Neutrophil (primary cell): ENCODE data around the gene TWF2.

Experiments
- H3K27ac ChIP-seq: fragments of 200-600 bp; sonication (generic); 2 replicates; pipeline ENCODE4 v1.5.1; 2016; ENCODE audit warnings: mild to moderate bottlenecking, moderate library complexity
- H3K27me3 ChIP-seq: fragments of 200-600 bp; sonication (generic); 2 replicates; pipeline ENCODE4 v1.6.0; 2016; ENCODE audit warnings: mild to moderate bottlenecking
- H3K36me3 ChIP-seq: fragments of 200-600 bp; sonication (generic); 2 replicates; pipeline ENCODE4 v1.5.1; 2017
- H3K4me1 ChIP-seq, 2 experiments: fragments of 200-600 bp in 1 of 2; sonication (generic) in 1 of 2; 1 replicate in 1 of 2; 2 replicates in 1 of 2; pipeline versions ENCODE4 v1.5.1 to v1.6.1; 2013 to 2016; ENCODE audit warnings: low read depth in 1 of 2, low read length in 1 of 2, mild to moderate bottlenecking in 1 of 2, moderate library complexity in 1 of 2; ENCODE audit not compliant: control insufficient read depth in 1 of 2, insufficient read depth in 1 of 2
- H3K4me3 ChIP-seq, 2 experiments: fragments of 200-600 bp in 1 of 2; sonication (generic) in 1 of 2; 1 replicate in 1 of 2; 2 replicates in 1 of 2; pipeline ENCODE4 v1.5.1; 2013 to 2016; ENCODE audit warnings: low read depth in 1 of 2, low read length in 1 of 2, mild to moderate bottlenecking in 1 of 2, moderate library complexity in 1 of 2
- H3K9me3 ChIP-seq: fragments of 200-600 bp; sonication (generic); 2 replicates; pipeline ENCODE4 v1.5.1; 2016
- TF ChIP-seq, protein P1 (sequence below): fragments of 200-600 bp; sonication (generic); IDR thresholded peaks from 2 replicates; pipeline ENCODE4 v1.5.1; 2016; ENCODE audit warnings: antibody characterized with exemption

TWF2 gene

DNA sequence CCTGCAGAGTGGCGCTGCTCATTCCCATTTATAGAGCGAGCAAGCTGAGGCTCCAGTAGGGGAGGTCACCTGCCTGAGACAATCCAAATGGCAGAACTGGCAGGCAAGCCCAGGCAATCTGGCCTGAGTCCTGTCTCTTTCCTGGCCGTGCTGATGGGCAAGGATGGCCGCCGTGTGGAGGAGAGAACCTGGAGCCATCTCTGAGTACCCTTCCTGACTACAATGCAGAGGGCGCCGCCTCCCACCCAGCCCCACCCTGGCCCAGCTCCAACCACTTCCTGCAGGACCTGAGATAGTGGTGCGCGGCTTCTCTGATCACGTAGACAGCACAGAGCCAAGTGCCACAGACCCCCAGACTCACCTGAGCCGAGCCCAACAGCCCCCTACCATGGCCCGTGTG, 20.5 kb downstream of the TWF2 start:
- peaks cover 63% of the 10 kb centered on the region for H3K36me3 ChIP-seq
- peaks cover 30 to 54% of the 10 kb centered on the region in 2 experiments for H3K4me1 ChIP-seq
- TF ChIP-seq, protein P1, sequence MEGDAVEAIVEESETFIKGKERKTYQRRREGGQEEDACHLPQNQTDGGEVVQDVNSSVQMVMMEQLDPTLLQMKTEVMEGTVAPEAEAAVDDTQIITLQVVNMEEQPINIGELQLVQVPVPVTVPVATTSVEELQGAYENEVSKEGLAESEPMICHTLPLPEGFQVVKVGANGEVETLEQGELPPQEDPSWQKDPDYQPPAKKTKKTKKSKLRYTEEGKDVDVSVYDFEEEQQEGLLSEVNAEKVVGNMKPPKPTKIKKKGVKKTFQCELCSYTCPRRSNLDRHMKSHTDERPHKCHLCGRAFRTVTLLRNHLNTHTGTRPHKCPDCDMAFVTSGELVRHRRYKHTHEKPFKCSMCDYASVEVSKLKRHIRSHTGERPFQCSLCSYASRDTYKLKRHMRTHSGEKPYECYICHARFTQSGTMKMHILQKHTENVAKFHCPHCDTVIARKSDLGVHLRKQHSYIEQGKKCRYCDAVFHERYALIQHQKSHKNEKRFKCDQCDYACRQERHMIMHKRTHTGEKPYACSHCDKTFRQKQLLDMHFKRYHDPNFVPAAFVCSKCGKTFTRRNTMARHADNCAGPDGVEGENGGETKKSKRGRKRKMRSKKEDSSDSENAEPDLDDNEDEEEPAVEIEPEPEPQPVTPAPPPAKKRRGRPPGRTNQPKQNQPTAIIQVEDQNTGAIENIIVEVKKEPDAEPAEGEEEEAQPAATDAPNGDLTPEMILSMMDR = no peak
- H3K27ac ChIP-seq = peak overlapping the region; percentile 34
- H3K27me3 ChIP-seq = no peaks in the 10 kb centered on the region
- no peak overlapping the region for H3K4me3 ChIP-seq
- H3K9me3 ChIP-seq = no peaks in the 10 kb centered on the region

DNA sequence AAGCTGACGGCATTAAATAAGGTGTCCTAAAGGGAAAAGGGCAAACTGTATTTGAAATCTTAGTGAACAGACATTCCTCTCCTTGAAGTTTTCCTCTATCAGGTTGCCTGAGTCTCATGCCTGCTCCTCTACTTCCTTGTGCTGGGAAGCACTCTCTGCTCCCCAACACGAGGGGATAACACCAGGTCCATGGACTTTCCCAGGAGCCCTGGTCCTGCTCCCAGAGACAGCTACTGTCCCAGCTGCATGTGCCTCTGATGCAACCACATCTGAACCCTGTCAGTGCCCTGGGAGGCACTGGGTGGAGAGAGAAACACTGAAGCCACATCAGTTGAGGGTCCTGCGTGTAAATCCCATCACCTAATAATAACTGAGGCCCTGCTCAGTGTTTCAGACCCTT, 20.9 kb downstream of the TWF2 start:
- no peaks in the 10 kb centered on the region for H3K27me3 ChIP-seq
- peak overlapping the region; percentile 34 for H3K27ac ChIP-seq
- TF ChIP-seq, protein P1 = no peak
- peaks cover 63% of the 10 kb centered on the region for H3K36me3 ChIP-seq
- peaks cover 30 to 55% of the 10 kb centered on the region in 2 experiments for H3K4me1 ChIP-seq
- H3K9me3 ChIP-seq = no peaks in the 10 kb centered on the region
- no peak overlapping the region for H3K4me3 ChIP-seq

DNA sequence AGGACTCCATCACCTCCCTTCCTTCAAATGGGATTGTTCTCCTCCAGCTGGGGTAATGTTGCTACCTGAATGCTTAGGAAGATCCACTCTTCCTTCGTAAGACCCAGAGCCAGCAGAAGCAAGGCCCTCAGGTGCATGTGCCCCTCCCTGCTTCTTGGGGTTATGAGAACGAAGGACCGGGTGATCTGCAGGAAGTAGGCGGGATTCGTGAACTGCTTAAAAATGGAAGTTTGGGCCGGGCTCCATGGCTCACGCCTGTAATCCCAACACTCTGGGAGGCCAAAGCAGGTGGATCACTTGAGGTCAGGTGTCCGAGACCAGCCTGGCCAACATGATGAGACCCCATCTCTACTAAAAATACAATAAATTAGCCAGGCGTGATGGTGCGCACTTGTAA, 21.6 kb downstream of the TWF2 start:
- H3K36me3 ChIP-seq = peaks cover 63% of the 10 kb centered on the region
- H3K9me3 ChIP-seq = no peaks in the 10 kb centered on the region
- H3K4me3 ChIP-seq = no peak overlapping the region
- H3K4me1 ChIP-seq = peaks cover 35 to 61% of the 10 kb centered on the region in 2 experiments
- peak overlapping the region; percentile 88 for H3K27ac ChIP-seq
- TF ChIP-seq, protein P1 = no peak
- H3K27me3 ChIP-seq = no peaks in the 10 kb centered on the region

DNA sequence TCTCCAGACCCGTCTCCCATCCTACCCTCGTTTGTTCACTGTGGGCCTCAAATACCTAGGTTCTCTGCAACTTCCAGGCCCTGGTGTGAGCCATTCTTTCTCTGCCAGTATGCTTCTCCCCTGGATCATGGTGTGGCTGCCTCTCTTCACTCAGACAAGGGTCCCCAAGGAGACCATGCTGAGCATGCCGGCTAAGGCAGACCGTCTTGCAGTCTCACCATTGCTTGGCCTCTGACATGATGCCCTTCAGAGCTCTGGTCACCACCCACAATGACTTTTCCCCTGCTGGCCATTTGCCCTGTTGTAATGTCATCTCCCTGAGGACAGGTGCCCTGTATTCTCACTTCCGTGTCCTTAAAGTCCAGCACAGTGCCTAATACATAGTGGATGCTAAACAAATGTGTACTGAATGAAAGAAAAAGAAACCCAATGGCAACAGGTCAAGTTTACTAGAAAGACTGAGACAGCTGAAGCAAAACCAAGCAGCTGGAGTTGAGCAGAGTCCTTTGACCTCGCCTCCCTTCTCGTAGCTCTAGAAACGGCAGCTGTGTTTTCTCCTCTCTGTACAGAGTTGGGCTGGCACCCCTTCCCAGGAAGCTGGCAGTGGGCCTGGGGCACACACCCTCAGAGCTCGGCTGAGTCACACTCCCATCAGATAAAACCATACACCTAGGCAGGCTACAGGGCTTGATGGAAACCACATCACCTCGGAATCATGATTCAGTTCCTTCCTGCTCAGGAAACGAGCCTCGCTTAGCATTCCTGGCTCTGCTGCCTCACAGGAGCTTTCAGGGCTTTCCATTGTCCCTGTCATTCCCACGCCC, 22.2 kb downstream of the TWF2 start:
- no peak overlapping the region for H3K4me3 ChIP-seq
- TF ChIP-seq, protein P1 = no peak
- H3K27me3 ChIP-seq = no peaks in the 10 kb centered on the region
- peak overlapping the region; percentile 88 for H3K27ac ChIP-seq
- H3K4me1 ChIP-seq = peaks cover 40 to 62% of the 10 kb centered on the region in 2 experiments
- no peaks in the 10 kb centered on the region for H3K9me3 ChIP-seq
- H3K36me3 ChIP-seq = peaks cover 63% of the 10 kb centered on the region

DNA sequence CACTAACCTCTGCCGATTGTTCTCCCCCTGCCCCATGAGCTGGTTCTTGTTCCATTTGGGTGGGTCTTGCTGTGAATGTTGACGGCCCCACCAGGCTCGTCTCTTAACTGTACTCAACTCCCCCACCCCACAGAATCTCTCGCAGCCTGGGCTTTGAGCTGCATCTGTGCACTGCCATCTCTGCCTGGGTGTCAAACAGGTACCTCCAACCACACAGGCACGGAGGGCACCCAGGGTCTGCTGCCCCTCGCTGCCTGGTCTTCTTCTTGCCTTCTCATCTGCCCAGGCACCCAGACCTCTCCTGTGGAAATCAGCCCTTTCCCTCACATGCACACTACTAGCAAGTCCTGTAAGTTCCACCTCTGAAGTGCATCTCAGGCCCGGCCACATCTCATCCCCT, 23.6 kb downstream of the TWF2 start:
- TF ChIP-seq, protein P1 = no peak
- peak overlapping the region; percentile 88 for H3K27ac ChIP-seq
- H3K27me3 ChIP-seq = no peaks in the 10 kb centered on the region
- no peaks in the 10 kb centered on the region for H3K9me3 ChIP-seq
- H3K4me3 ChIP-seq = no peak overlapping the region
- peaks cover 57% of the 10 kb centered on the region for H3K36me3 ChIP-seq
- H3K4me1 ChIP-seq = peaks cover 50 to 69% of the 10 kb centered on the region in 2 experiments
